HG03066 (cell line): ENCODE measurements around the gene B3GNT9.

Experiments
- ATAC-seq: cut with Tn5 transposase; IDR thresholded peaks from one replicate; pipeline ENCODE4 v1.9.1; 2021; ENCODE audit warnings: low read depth; ENCODE audit not compliant: unreplicated experiment

Gene B3GNT9

GRCh38 chr16:67185651-67186134 lies 34.9 kb upstream of the B3GNT9 start:
- no peak for ATAC-seq

GRCh38 chr16:67184995-67185650 lies 34.3 kb upstream of the B3GNT9 start:
- ATAC-seq, result no peak

GRCh38 chr16:67184453-67184994 lies 33.7 kb upstream of the B3GNT9 start:
- no peak for ATAC-seq

- peak; percentile 93 for ATAC-seq
Measured at GRCh38 chr16:67183627-67184452, 33.0 kb upstream of the B3GNT9 start, which contains the start of gene MATCAP1. TSS of gene MATCAP1 (minus strand) at chr16:67183963. CDS start at chr16:67180610, 3,353 bp downstream.

GRCh38 chr16:67183284-67183626 lies 32.5 kb upstream of the B3GNT9 start:
- no peak for ATAC-seq

- ATAC-seq, result no peak
Measured at GRCh38 chr16:67182288-67182687, 31.5 kb upstream of the B3GNT9 start.

- no peak for ATAC-seq
Measured at GRCh38 chr16:67181346-67181745, 30.5 kb upstream of the B3GNT9 start.

- ATAC-seq, result no peak
Measured at GRCh38 chr16:67180166-67180565, 29.4 kb upstream of the B3GNT9 start.

- no peak for ATAC-seq
Measured at GRCh38 chr16:67179421-67180080, 28.8 kb upstream of the B3GNT9 start.

GRCh38 chr16:67177743-67178699 lies 27.2 kb upstream of the B3GNT9 start:
- ATAC-seq, result no peak

- ATAC-seq, result no peak
Measured at GRCh38 chr16:67176662-67177061, 25.9 kb upstream of the B3GNT9 start.

- no peak for ATAC-seq
Measured at GRCh38 chr16:67174706-67175231, 24.0 kb upstream of the B3GNT9 start.

- peak; percentile 47 for ATAC-seq
Measured at GRCh38 chr16:67173808-67174705, 23.3 kb upstream of the B3GNT9 start.

GRCh38 chr16:67173323-67173722 lies 22.5 kb upstream of the B3GNT9 start:
- ATAC-seq, result no peak

GRCh38 chr16:67170949-67171649 lies 20.3 kb upstream of the B3GNT9 start:
- no peak for ATAC-seq

GRCh38 chr16:67170168-67170948 lies 19.6 kb upstream of the B3GNT9 start, which contains the start of gene NOL3:
TSS of gene NOL3 (plus strand) at chr16:67170538.
- no peak for ATAC-seq

GRCh38 chr16:67169642-67170167 lies 18.9 kb upstream of the B3GNT9 start:
- no peak for ATAC-seq
